Measurements from ENCODE around the gene FOXC1.

Gene FOXC1

GRCh38 chr6:1600063-1600763 lies 9.5 kb upstream of the FOXC1 start:
- DNase-seq (ENCODE audit: low spot score), result no peak

- DNase-seq (ENCODE audit: low spot score), result no peak
Measured at GRCh38 chr6:1600764-1601157, 9.0 kb upstream of the FOXC1 start.

GRCh38 chr6:1601158-1602048 lies 8.3 kb upstream of the FOXC1 start:
- no peak for DNase-seq (ENCODE audit: low spot score)

- DNase-seq (ENCODE audit: low spot score), result no peak
Measured at GRCh38 chr6:1602049-1602713, 7.5 kb upstream of the FOXC1 start.

- DNase-seq (ENCODE audit: low spot score), result no peak
Measured at GRCh38 chr6:1603708-1604107, 6.0 kb upstream of the FOXC1 start.

- DNase-seq (ENCODE audit: low spot score), result peak; percentile 73
Measured at GRCh38 chr6:1604158-1605003, 5.3 kb upstream of the FOXC1 start.

GRCh38 chr6:1605004-1605892 lies 4.5 kb upstream of the FOXC1 start:
- DNase-seq (ENCODE audit: low spot score), result no peak

- no peak for DNase-seq (ENCODE audit: low spot score)
Measured at GRCh38 chr6:1605893-1606779, 3.6 kb upstream of the FOXC1 start.

- no peak for DNase-seq (ENCODE audit: low spot score)
Measured at GRCh38 chr6:1606780-1607515, 2.8 kb upstream of the FOXC1 start.

- no peak for DNase-seq (ENCODE audit: low spot score)
Measured at GRCh38 chr6:1607516-1608221, 2.0 kb upstream of the FOXC1 start.

GRCh38 chr6:1608222-1609040 lies 1.3 kb upstream of the FOXC1 start:
- DNase-seq (ENCODE audit: low spot score), result no peak

- no peak for DNase-seq (ENCODE audit: low spot score)
Measured at GRCh38 chr6:1609041-1609647, 571 bp upstream of the FOXC1 start.

- DNase-seq (ENCODE audit: low spot score), result no peak
Measured at GRCh38 chr6:1610497-1611321, 994 bp downstream of the FOXC1 start.

GRCh38 chr6:1611322-1611571 lies 1.5 kb downstream of the FOXC1 start:
- peak; percentile 62 for DNase-seq (ENCODE audit: low spot score)

GRCh38 chr6:1611572-1612298 lies 2.0 kb downstream of the FOXC1 start:
- DNase-seq (ENCODE audit: low spot score), result no peak
